ENCODE data around the gene CCDC192.

CCDC192 gene

GRCh38 chr5:127930311-127930710, 227.1 kb downstream of the CCDC192 start:
- no peak for TF ChIP-seq CTCF (conservative IDR thresholded peaks at IDR 0.05; ENCODE audit: low read depth, low read length)
- H3K4me3 ChIP-seq (ENCODE audit: low read depth, low read length) = no peak overlapping the region
- DNase-seq (ENCODE audit: low read depth) = peak; percentile 63

- no peak overlapping the region for H3K4me3 ChIP-seq (ENCODE audit: low read depth, low read length)
- no peak for TF ChIP-seq CTCF (conservative IDR thresholded peaks at IDR 0.05; ENCODE audit: low read depth, low read length)
- DNase-seq (ENCODE audit: low read depth) = no peak
Observed at GRCh38 chr5:127931396-127931795, 228.2 kb downstream of the CCDC192 start.

DNA sequence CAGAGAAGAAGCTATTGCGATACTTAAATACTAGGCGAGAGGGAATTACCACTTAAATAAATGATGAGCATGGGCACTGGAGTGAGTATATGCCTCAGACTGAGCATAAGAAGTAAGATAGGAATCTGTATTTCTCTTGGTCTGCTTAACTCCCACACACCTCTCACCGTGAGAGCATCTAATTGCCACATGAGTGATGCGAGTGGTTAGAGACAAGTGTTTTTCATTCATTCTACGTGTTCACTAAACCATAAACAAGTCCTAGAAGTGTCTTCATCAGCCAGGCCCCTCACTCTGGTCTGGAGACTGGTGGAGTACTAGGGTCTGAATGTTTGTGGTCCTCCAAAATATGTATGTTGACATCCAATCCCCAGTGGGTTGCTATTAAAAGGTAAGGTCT, 230.2 kb downstream of the CCDC192 start:
- no peak for TF ChIP-seq CTCF (conservative IDR thresholded peaks at IDR 0.05; ENCODE audit: low read depth, low read length)

DNA sequence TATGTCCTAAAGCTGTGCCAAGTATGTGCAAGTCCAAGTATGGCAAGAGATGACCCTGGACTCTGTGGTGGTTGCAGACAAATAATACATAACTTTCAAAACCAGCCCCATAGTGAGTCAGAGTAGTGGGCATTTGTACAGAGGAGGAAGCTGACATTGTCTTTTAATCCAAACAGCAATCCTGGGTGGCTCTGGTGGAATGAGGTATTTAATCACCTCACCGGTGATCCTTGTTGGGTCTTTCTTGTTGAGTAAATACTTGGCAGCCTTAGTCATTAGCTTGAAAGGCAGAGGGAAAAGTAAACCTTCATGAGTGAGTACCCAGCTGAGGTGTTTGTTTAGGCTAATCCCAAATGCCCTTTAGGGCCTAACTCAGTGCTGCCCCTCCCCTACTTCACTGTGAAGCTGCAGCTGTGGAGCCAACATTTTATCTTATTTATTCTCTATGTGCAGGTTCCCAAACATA, 231.6 kb downstream of the CCDC192 start:
- DNase-seq (ENCODE audit: low read depth) = peak; percentile 65
- no peak overlapping the region for H3K4me3 ChIP-seq (ENCODE audit: low read depth, low read length)
- peak; percentile 8 for TF ChIP-seq CTCF (conservative IDR thresholded peaks at IDR 0.05; ENCODE audit: low read depth, low read length)

More for the DNA sequence above, 230.2 kb downstream of the CCDC192 start:
- DNase-seq (ENCODE audit: low read depth) = no peak
- no peak overlapping the region for H3K4me3 ChIP-seq (ENCODE audit: low read depth, low read length)

DNA sequence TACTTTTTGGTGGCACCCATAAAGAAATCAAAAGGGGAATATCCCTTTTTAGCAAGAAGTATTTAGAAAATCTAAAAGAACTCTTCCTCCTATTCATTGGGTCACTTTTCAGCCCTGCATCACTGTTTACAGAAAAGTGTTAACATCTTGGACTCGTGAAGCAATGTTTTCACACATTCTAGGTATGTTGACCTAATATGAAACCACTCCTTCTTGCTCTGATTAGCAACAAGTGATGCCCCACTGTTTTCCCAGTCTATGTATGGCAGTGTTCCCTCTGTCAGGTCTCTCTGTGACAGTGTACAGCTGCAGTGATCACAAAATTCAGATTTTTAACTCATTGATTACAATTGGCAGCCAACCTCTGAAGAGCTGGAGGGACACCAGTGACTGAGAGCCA, 232.2 kb downstream of the CCDC192 start:
- no peak for TF ChIP-seq CTCF (conservative IDR thresholded peaks at IDR 0.05; ENCODE audit: low read depth, low read length)
- H3K4me3 ChIP-seq (ENCODE audit: low read depth, low read length) = no peak overlapping the region
- peak; percentile 17 for DNase-seq (ENCODE audit: low read depth)

GRCh38 chr5:127936439-127936972, 233.3 kb downstream of the CCDC192 start:
- TF ChIP-seq CTCF (conservative IDR thresholded peaks at IDR 0.05; ENCODE audit: low read depth, low read length) = no peak
- H3K4me3 ChIP-seq (ENCODE audit: low read depth, low read length) = no peak overlapping the region
- no peak for DNase-seq (ENCODE audit: low read depth)

DNA sequence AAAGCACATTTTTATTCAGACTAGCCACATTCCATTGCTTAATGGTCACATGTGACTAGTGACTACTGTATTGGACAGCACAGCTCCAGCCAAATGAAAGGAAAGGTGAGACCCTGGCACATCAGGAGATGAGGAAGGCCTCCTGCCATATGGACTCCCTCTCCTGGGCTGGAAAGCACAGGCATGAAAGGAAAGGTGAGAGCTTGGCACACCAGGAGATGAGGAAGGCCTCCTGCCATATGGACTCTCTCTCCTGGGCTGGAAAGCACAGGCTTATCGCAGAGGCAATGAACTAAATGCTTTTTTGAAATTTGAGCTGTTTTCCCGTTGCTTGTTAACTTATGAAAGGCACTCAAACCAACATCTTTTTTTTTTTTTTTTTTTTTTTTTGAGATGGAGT, 235.6 kb downstream of the CCDC192 start:
- no peak for TF ChIP-seq CTCF (conservative IDR thresholded peaks at IDR 0.05; ENCODE audit: low read depth, low read length)
- H3K4me3 ChIP-seq (ENCODE audit: low read depth, low read length) = no peak overlapping the region
- no peak for DNase-seq (ENCODE audit: low read depth)

Data from choroid plexus epithelial cell (primary cell).